NB4 (cell line): ENCODE measurements around the gene CLOCK.

ENCODE experiments used
- CTCF ChIP-seq: IDR thresholded peaks from one replicate; pipeline ENCODE4 v1.5.1; 2012; ENCODE audit warnings: low read depth, low read length
- POLR2A ChIP-seq: IDR thresholded peaks from 2 replicates; pipeline ENCODE4 v1.6.1; 2011; ENCODE audit warnings: mild to moderate bottlenecking; ENCODE audit not compliant: insufficient read length; ENCODE audit errors: extremely low read depth

GRCh38 chr4:55406545-55406944 is 140.2 kb downstream of the CLOCK start:
- TF ChIP-seq POLR2A = no peak
- TF ChIP-seq CTCF = no peak
